Renal cortex interstitium (tissue), 11 donors: ENCODE data around the gene SPINK1. TPM values are rescaled to one million over a fixed set of nuclear protein-coding genes. Genes with fewer than 3 reads are reported as not detected.
"Not testable (repeated sequence)": the region's sequence is repeated elsewhere in the genome, so short reads cannot be mapped to it uniquely, and the experiment has no call there.

Experiments used
- DNase-seq, 11 donors: peaks; one replicate each; pipeline ENCODE4 v3.0.0-alpha.2; 2013; ENCODE audit warnings: low read depth in 9 of 11, low spot score in 4 of 11; ENCODE audit errors: extremely low read depth in 1 of 11
- polyA plus RNA-seq, 3 donors: library from polyadenylated mRNA; unstranded; fragments of 120-200 nt; gene quantifications; one replicate each; pipeline ENCODE4 v1.2.1, GENCODE V29; 2013; ENCODE audit not compliant: insufficient read length in 3 of 3

SPINK1 gene
- polyA plus RNA-seq, 3 donors: 11.8 to 37.7 (median 29.2) TPM

- DNase-seq: no peak
These were observed 28.6 kb upstream of the SPINK1 start for GRCh38 chr5:147859962-147860640.

DNA sequence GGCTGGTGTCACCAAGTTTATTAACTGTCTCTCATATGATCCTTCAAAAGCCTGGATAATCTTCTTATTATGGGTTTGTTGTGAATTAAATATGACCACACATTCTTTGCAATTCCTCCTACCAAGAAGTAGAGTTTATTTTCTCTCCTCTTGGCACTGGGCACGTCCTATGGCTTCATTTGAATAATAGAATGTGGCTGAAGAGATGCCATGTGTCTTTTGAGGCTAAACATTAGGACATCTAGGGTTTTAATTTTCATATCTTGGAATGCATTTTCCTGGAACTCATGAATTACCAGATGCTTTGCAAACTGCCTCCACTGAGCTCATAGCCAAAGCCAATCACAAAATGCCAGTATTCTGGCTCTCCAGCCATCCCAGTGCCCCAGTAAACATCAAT lies 27.1 kb upstream of the SPINK1 start:
- no peak for DNase-seq

- DNase-seq: peak in 9 of 11 donors; percentile 31 to 65 (median 40)
These were observed 26.0 kb upstream of the SPINK1 start for GRCh38 chr5:147857302-147858129.

DNA sequence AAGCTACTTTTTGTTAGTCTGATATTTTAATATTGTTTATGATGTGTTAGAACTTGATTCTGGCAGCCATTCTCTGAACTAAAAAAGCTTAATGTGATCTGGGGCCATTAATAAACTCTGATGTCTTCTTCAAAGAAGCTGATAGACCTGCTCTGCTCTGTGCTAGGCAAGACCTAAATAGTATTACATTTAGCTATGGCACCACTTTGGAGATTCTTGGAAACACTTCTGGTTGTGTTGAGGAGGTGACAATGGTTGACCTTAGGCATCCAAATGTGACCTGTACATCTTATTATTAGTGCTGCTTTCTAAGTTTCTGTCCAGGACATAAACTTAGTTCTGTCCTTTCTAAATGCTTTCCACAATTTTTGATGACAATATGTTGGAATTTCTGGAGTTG lies 25.3 kb upstream of the SPINK1 start:
- DNase-seq: no peak

DNA sequence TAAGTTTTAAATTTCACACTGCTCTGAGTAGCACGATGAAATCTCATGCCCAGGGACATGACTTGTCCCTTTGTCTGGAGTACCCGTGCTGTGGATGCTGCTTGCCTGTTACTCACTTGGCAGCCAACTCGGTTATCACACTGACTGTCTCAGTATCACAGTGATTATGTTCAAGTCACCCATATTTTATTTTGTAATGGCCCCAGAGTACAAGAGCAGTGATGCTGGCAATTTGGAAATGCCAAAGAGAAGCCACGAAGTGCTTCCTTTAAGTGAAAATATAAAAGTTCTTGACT lies 24.3 kb upstream of the SPINK1 start:
- no peak for DNase-seq

- DNase-seq: no peak
These were observed 23.7 kb upstream of the SPINK1 start for GRCh38 chr5:147854894-147855773.

DNA sequence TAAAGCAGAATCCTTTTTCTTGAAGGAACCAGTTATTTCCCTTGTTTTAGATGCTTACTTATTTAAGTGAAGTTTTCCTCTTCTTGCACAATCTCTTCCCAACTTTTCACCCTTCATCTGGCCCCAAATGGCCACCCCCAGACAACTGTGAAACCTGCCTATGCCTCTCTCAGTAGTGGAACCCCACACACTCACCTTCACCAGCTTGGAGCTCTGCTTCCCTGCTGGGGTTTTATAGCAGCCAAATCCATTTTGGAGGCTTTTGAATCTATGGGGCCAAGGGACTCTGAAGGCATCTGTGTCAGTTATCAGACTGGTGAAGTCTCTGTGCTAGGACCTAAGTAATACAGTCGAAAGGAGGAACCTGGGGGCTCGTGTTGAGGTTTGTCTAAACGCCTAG lies 22.9 kb upstream of the SPINK1 start:
- no peak for DNase-seq

GRCh38 chr5:147853372-147853987 lies 22.0 kb upstream of the SPINK1 start:
- DNase-seq: no peak

GRCh38 chr5:147852365-147852764 lies 20.9 kb upstream of the SPINK1 start:
- DNase-seq: no peak

- no peak for DNase-seq
These were observed 20.1 kb upstream of the SPINK1 start for GRCh38 chr5:147851578-147851977.

DNA sequence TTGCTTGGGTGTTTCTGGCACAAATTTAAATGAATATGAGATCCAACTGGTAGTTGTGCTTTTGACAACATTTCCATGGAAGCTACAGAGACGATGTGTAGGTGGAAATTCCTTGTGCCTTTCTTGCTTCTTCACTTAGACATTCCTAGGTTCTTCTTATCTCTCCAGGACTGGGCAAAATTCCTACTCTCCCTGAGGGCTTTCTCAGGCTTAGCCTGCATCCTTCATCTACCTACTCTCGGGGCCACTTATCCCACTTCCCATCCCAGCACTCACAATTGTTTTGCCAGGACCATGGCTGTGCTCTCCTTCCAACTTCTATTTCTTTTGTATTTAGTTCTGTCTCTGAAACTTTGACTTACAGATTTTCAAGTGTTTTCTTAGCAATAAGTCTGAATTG lies 17.8 kb upstream of the SPINK1 start:
- no peak for DNase-seq

GRCh38 chr5:147845618-147846017 lies 14.1 kb upstream of the SPINK1 start:
- no peak for DNase-seq

GRCh38 chr5:147844846-147845245 lies 13.4 kb upstream of the SPINK1 start:
- no peak for DNase-seq

- DNase-seq: no peak
These were observed 11.4 kb upstream of the SPINK1 start for GRCh38 chr5:147842869-147843268.

- no peak for DNase-seq
These were observed 5.0 kb upstream of the SPINK1 start for GRCh38 chr5:147836439-147836838.

DNA sequence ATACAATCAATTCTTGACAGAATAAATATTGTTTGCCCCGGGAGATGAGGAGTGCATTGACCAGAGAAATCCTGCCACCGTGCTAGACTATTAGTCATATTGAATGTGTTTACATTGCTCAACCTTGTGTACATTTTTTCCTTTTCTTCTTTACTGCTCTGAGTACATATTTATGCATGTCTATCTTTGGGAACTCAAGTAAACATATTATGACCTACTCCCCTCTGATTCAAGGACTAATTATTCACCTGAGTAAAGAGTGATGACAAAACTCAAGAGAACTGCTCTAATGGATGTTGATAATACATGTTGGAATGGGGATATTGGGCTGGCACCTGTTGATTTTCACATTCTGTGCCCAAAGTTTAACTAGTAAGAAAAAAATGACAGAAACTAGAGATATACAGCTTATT lies 3.9 kb upstream of the SPINK1 start:
- DNase-seq: no peak

GRCh38 chr5:147832541-147832940 lies 1.1 kb upstream of the SPINK1 start:
- no peak for DNase-seq

GRCh38 chr5:147830035-147830434 lies 1.4 kb downstream of the SPINK1 start:
- no peak for DNase-seq

DNA sequence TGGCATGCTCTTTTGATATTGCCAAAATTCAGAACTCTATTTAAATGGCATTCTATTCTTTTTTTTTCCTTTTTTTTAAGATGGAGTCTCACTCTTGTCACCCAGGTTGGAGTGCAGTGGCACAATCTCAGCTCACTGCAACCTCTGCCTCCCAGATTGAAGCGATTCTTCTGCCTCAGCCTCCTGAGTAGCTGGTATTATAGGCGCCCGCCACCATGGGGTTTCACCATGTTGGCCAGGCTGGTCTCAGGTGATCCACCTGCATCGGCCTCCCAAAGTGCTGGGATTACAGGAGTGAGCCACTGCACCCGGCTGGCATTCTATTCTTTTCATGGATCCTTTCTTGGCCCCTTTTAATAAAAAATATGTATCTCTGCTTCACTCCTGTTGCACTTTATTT lies 4.5 kb downstream of the SPINK1 start:
- not testable (repeated sequence) for DNase-seq
